Mucosa of rectum (tissue), 2 donors: ENCODE data around the gene ZC3H15.

Experiments used
- H3K27ac ChIP-seq, 2 donors: one replicate each; pipeline ENCODE4 v1.7.0; 2013; ENCODE audit warnings: inconsistent platforms in 2 of 2, low read depth in 2 of 2, low read length in 2 of 2
- H3K27me3 ChIP-seq, 2 donors: one replicate each; pipeline ENCODE4 v1.7.0; 2013; ENCODE audit warnings: low read length in 2 of 2; ENCODE audit not compliant: control insufficient read depth in 2 of 2, insufficient read depth in 2 of 2
- H3K36me3 ChIP-seq, 2 donors: one replicate each; pipeline ENCODE4 v1.7.0; 2013; ENCODE audit warnings: low read length in 2 of 2; ENCODE audit not compliant: control insufficient read depth in 2 of 2, insufficient read depth in 2 of 2
- H3K4me1 ChIP-seq, 2 donors: one replicate each; pipeline ENCODE4 v1.7.0; 2013; ENCODE audit warnings: low read length in 2 of 2, mild to moderate bottlenecking in 1 of 2; ENCODE audit not compliant: control insufficient read depth in 2 of 2, insufficient read depth in 2 of 2
- H3K4me3 ChIP-seq, 2 donors: one replicate each; pipeline ENCODE4 v1.7.0; 2013; ENCODE audit warnings: low read length in 2 of 2
- H3K9ac ChIP-seq, 2 donors: one replicate each; pipeline ENCODE4 v1.7.0; 2013; ENCODE audit warnings: low read length in 2 of 2, low read depth in 1 of 2, mild to moderate bottlenecking in 1 of 2
- H3K9me3 ChIP-seq, 2 donors: one replicate each; pipeline ENCODE4 v1.7.0; 2013; ENCODE audit warnings: low read length in 2 of 2; ENCODE audit not compliant: control insufficient read depth in 2 of 2
- donor health status: healthy.
- donor health status: Normal muscosa, but diverticular disease.

The ZC3H15 gene

DNA sequence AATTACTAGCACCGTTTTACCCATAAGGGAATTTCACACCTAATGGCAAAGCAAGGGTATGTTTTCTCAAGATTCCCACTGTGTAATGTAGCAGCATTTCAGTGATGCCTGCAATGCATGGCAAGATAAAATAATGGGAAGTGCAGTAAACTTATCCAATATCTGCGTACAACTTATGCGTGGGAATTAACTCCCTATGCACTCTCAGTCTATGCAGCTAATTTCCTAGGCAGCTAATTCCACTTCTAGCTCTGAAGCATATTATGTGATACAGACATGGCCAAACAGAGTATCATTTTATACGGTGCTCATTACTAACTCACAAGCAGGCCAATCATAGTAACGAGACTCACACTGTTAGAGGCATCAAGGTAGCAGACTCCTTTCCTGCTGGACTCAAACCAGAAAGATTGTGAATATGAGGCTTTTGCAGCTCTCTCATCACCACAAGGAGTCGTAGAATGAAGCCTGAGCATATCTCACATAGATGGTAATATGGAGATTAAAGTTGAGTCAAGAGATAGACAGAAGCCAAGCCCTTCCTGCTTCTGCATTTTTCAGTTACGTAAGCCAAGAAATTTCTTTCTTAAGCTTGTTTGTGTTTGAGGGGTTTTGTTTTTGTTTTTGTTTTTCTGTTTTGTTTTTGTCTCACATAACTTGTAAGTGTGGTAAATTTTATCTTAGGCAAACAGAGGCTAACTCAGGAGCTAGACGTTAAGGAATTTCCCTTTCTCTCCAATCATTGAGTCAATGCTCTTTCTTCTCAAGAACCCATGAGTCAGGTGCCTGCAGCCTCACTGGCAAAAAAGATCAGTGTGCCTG lies 69.0 kb downstream of the ZC3H15 start:
- H3K9me3 ChIP-seq = no peaks in the 10 kb centered on the region
- H3K9ac ChIP-seq = no peak overlapping the region
- H3K27me3 ChIP-seq = no peaks in the 10 kb centered on the region
- no peaks in the 10 kb centered on the region for H3K4me1 ChIP-seq
- H3K4me3 ChIP-seq = no peak overlapping the region
- no peak overlapping the region for H3K27ac ChIP-seq
- H3K36me3 ChIP-seq = no peaks in the 10 kb centered on the region

DNA sequence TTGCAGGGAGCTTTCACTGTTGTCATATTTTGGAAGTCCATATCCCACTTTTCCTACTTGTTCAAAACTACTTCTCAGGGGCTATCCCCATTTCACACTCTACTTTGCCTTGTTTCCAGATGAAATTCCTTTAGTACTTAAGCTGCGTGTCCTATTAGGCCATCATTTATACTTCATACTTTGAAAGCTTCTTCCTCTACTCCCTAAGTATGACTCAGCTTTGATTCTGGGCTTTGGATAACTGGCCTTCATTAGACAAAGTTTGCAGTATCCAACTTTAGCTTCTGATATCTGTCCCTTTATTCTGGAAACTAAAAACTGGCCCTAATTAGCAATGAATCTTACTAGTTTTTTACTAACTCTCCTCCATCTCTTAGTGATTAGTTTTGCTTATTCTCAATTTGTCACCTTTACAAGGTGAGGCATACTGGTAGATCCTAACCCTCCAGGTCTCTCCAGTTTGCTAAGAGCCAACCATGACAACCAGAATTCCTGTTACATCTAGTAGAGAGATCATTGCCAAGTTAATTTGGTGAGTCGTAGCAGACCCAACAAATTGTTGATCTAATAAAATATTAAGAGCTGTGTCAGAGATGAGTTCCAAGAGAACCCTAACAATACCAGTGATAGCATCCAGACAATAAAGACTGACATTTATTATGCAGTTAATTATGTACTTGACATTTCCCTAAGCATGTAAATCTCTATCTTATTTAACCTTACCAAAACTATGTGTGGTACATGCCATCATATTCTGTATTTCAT lies 72.6 kb downstream of the ZC3H15 start:
- Histone ChIP-seq H3K36me3 (no peaks in the 10 kb centered on the region), H3K4me3 (no peak overlapping the region), H3K27me3 (no peaks in the 10 kb centered on the region), H3K9ac (no peak overlapping the region), H3K27ac (no peak overlapping the region), H3K9me3 (no peaks in the 10 kb centered on the region), H3K4me1 (no peaks in the 10 kb centered on the region)
